ENCODE results near the gene ABCC4. TPM values are rescaled to one million over a fixed set of nuclear protein-coding genes. Genes with fewer than 3 reads are reported as not detected.

The ABCC4 gene
- total and polyA plus RNA-seq, 2 experiments from 2014 or later, result 4.3 to 12.2 TPM

GRCh38 chr13:95129004-95129403, 172.2 kb downstream of the ABCC4 start (continued):
- TF ChIP-seq ZNF462 (CRISPR knock-in tag; IDR thresholded peaks at IDR 0.05) (no peak), CREB1 (CRISPR knock-in tag; IDR thresholded peaks at IDR 0.05; ENCODE audit: low read depth) (no peak), EZH2 (IDR thresholded peaks at IDR 0.05; ENCODE audit: low read depth, unreplicated experiment) (no peak), NANOG (IDR thresholded peaks at IDR 0.05; ENCODE audit: borderline replicate concordance) (no peak), EZH2phosphoT487 (IDR thresholded peaks at IDR 0.05; ENCODE audit: unreplicated experiment) (no peak)

- no peaks in the 10 kb centered on the region for H3K79me2 ChIP-seq (replicated peaks; ENCODE audit: insufficient read depth)
- no peak overlapping the region for H3K4me3 ChIP-seq
- no peak for TF ChIP-seq JUNB (IDR thresholded peaks at IDR 0.05; ENCODE audit: unreplicated experiment)
- no peak for TF ChIP-seq CREB1 (CRISPR knock-in tag; IDR thresholded peaks at IDR 0.05; ENCODE audit: low read depth)
- no peak for TF ChIP-seq NANOG (IDR thresholded peaks at IDR 0.05; ENCODE audit: borderline replicate concordance)
- no peak for TF ChIP-seq STAT1 (IDR thresholded peaks at IDR 0.05; ENCODE audit: unreplicated experiment)
- TF ChIP-seq EZH2 (IDR thresholded peaks at IDR 0.05; ENCODE audit: low read depth, unreplicated experiment), result no peak
- no peak for TF ChIP-seq ZNF331 (CRISPR knock-in tag; IDR thresholded peaks at IDR 0.05; ENCODE audit: low read depth)
- TF ChIP-seq POLR2AphosphoS5 (IDR thresholded peaks at IDR 0.05; ENCODE audit: low read depth), result no peak
- no peak for TF ChIP-seq REST (IDR thresholded peaks at IDR 0.05; ENCODE audit: unreplicated experiment)
- no peak for TF ChIP-seq ZNF114 (CRISPR knock-in tag; IDR thresholded peaks at IDR 0.05)
- TF ChIP-seq EZH2phosphoT487 (IDR thresholded peaks at IDR 0.05; ENCODE audit: unreplicated experiment), result no peak
- no peak for TF ChIP-seq CTCF (conservative IDR thresholded peaks at IDR 0.05; ENCODE audit: low read depth in 2 of 2)
These were observed 173.1 kb downstream of the ABCC4 start for GRCh38 chr13:95128045-95128643.

More at GRCh38 chr13:95128045-95128643, 173.1 kb downstream of the ABCC4 start:
- H3K36me3 Mint-ChIP-seq (ENCODE audit: low read depth), result no peaks in the 10 kb centered on the region
- H3K4me3 Mint-ChIP-seq, result no peak overlapping the region
- Histone ChIP-seq H4K20me1 (replicated peaks; ENCODE audit: insufficient read depth) (no peaks in the 10 kb centered on the region), H3K4me2 (no peak overlapping the region), H3K27ac (ENCODE audit: low read depth) (no peak overlapping the region), H3K27me3 (ENCODE audit: insufficient read depth) (no peaks in the 10 kb centered on the region), H3F3A (replicated peaks; ENCODE audit: low read depth) (no peaks in the 10 kb centered on the region), H3K9me2 (ENCODE audit: insufficient read depth) (no peaks in the 10 kb centered on the region), H2AFZ (no peak overlapping the region), H3K4me1 (ENCODE audit: insufficient read depth) (no peaks in the 10 kb centered on the region; the same call in 1 of the 2 replicates), H3K36me3 (ENCODE audit: insufficient read depth) (no peaks in the 10 kb centered on the region)
- peaks cover 6% of the 10 kb centered on the region for H3K27me3 Mint-ChIP-seq (ENCODE audit: insufficient read depth, low read depth, poor library complexity)
- ATAC-seq, result no peak
- no peak for DNase-seq (ENCODE audit: low spot score)
- no peaks in the 10 kb centered on the region; the same call in 2 of the 3 replicates for H3K4me1 Mint-ChIP-seq
- no peaks in the 10 kb centered on the region for H3K9me3 Mint-ChIP-seq
- 0 out of 2 replicates have a peak overlapping the region, but pooled peaks have one; percentile 41 for H3K27ac Mint-ChIP-seq
